Neural cell (in vitro differentiated cells): ENCODE measurements around the gene CTH. TPM values are rescaled to one million over a fixed set of nuclear protein-coding genes. Genes with fewer than 3 reads are reported as not detected.

Source experiments
- H2AFZ ChIP-seq: fragments of 200-600, 300-800 bp; sonication (generic), shearing (Covaris generic); 2 replicates; pipeline ENCODE4 v1.6.0; 2014; ENCODE audit warnings: low read depth, mild to moderate bottlenecking, antibody characterized with exemption, low read length, moderate library complexity
- H3F3A ChIP-seq: fragments of 200-600 bp; shearing (Covaris generic); 2 replicates; pipeline ENCODE4 v1.6.1; 2016; ENCODE audit warnings: mild to moderate bottlenecking, moderate library complexity, mixed read lengths, antibody characterized with exemption, low read length; ENCODE audit not compliant: insufficient read depth, poor library complexity, severe bottlenecking
- H3K27ac ChIP-seq: fragments of 200-600, 300-800 bp; sonication (generic), shearing (Covaris generic); 2 replicates; pipeline ENCODE4 v1.5.1; 2014; ENCODE audit warnings: mild to moderate bottlenecking, low read length, moderate library complexity
- H3K27me3 ChIP-seq: fragments of 300-800, 200-600 bp; sonication (generic), shearing (Covaris generic); 2 replicates; pipeline ENCODE4 v1.6.0; 2014; ENCODE audit warnings: mild to moderate bottlenecking, low read depth, low read length, moderate library complexity; ENCODE audit not compliant: insufficient read depth
- H3K36me3 ChIP-seq: fragments of 300-800, 200-600 bp; sonication (generic), shearing (Covaris generic); 2 replicates; pipeline ENCODE4 v1.5.1; 2014; ENCODE audit warnings: mild to moderate bottlenecking, antibody characterized with exemption, low read length, moderate library complexity; ENCODE audit not compliant: insufficient read depth
- H3K4me2 ChIP-seq: fragments of 300-800, 200-600 bp; sonication (generic), shearing (Covaris generic); 2 replicates; pipeline ENCODE4 v1.6.0; 2014; ENCODE audit warnings: mild to moderate bottlenecking, low read length
- H3K4me3 ChIP-seq: fragments of 300-800, 200-600 bp; sonication (generic), shearing (Covaris generic); 2 replicates; pipeline ENCODE4 v1.5.1; 2014; ENCODE audit warnings: mild to moderate bottlenecking, low read length, moderate library complexity
- H3K79me2 ChIP-seq: fragments of 200-600 bp; shearing (Covaris generic); replicated peaks from 2 replicates; pipeline ENCODE4 v1.6.0; 2014; ENCODE audit warnings: mild to moderate bottlenecking, low read length, moderate library complexity; ENCODE audit not compliant: insufficient read depth
- H3K9ac ChIP-seq: fragments of 300-800, 200-600 bp; sonication (generic), shearing (Covaris generic); 2 replicates; pipeline ENCODE4 v1.6.1; 2016; ENCODE audit warnings: mild to moderate bottlenecking, low read length, mixed read lengths
- H3K9me2 ChIP-seq: fragments of 200-600 bp; shearing (Covaris generic); 2 replicates; pipeline ENCODE4 v1.6.1; 2016; ENCODE audit warnings: mild to moderate bottlenecking, low read length, mixed read lengths; ENCODE audit not compliant: insufficient read depth
- H3K9me3 ChIP-seq: fragments of 200-600, 300-800 bp; sonication (generic), shearing (Covaris generic); 2 replicates; pipeline ENCODE4 v1.6.1; 2016; ENCODE audit warnings: mild to moderate bottlenecking, mixed run types, low read length, moderate library complexity, mixed read lengths
- H4K20me1 ChIP-seq: fragments of 200-600 bp; shearing (Covaris generic); 2 replicates; pipeline ENCODE4 v1.6.1; 2016; ENCODE audit warnings: mild to moderate bottlenecking, mixed run types; ENCODE audit not compliant: insufficient read depth
- EP300 ChIP-seq: fragments of 450-650 bp; conservative IDR thresholded peaks from 2 replicates; pipeline ENCODE4 v1.6.1; 2014; ENCODE audit warnings: antibody characterized with exemption, mild to moderate bottlenecking, moderate library complexity; ENCODE audit not compliant: poor library complexity, severe bottlenecking
- EZH2 ChIP-seq: fragments of 200-600, 300-800 bp; shearing (Covaris generic), sonication (generic); IDR thresholded peaks from 2 replicates; pipeline ENCODE4 v1.6.1; 2014; ENCODE audit warnings: antibody characterized with exemption, low read length, borderline replicate concordance, mild to moderate bottlenecking; ENCODE audit not compliant: insufficient read depth, poor library complexity, severe bottlenecking
- MXI1 ChIP-seq: fragments of 450-650 bp; conservative IDR thresholded peaks from 2 replicates; pipeline ENCODE4 v1.6.1; 2014; ENCODE audit warnings: antibody characterized with exemption, mild to moderate bottlenecking; ENCODE audit not compliant: poor library complexity, severe bottlenecking
- POLR2AphosphoS5 ChIP-seq: IDR thresholded peaks from 2 replicates; pipeline ENCODE4 v1.6.1; 2012
- RAD21 ChIP-seq: fragments of 450-650 bp; conservative IDR thresholded peaks from 2 replicates; pipeline ENCODE4 v1.6.1; 2014; ENCODE audit warnings: antibody characterized with exemption, mild to moderate bottlenecking, moderate library complexity
- SMC3 ChIP-seq: fragments of 450-650 bp; conservative IDR thresholded peaks from 2 replicates; pipeline ENCODE4 v1.6.1; 2014; ENCODE audit warnings: antibody characterized with exemption, mild to moderate bottlenecking, moderate library complexity; ENCODE audit not compliant: poor library complexity
- TAF1 ChIP-seq: IDR thresholded peaks from 2 replicates; pipeline ENCODE4 v1.6.1; 2012; ENCODE audit warnings: low read depth
- polyA plus RNA-seq: library from polyadenylated mRNA; depleted of rRNA; stranded (reverse); fragments of >200 nt; gene quantifications from 2 replicates; pipeline ENCODE4 v1.2.3, GENCODE V29; 2014
- TF ChIP-seq, protein P1 (sequence below): IDR thresholded peaks from 2 replicates; pipeline ENCODE4 v1.6.1; 2012; ENCODE audit warnings: borderline replicate concordance
- TF ChIP-seq, protein P2 (sequence below): fragments of 450-650 bp; IDR thresholded peaks from 2 replicates; pipeline ENCODE4 v1.5.1; 2014; ENCODE audit warnings: antibody characterized with exemption, mild to moderate bottlenecking, moderate library complexity; ENCODE audit not compliant: poor library complexity, severe bottlenecking

CTH gene
- polyA plus RNA-seq, 1 donor from 2014 or later, result 10.0 TPM

DNA sequence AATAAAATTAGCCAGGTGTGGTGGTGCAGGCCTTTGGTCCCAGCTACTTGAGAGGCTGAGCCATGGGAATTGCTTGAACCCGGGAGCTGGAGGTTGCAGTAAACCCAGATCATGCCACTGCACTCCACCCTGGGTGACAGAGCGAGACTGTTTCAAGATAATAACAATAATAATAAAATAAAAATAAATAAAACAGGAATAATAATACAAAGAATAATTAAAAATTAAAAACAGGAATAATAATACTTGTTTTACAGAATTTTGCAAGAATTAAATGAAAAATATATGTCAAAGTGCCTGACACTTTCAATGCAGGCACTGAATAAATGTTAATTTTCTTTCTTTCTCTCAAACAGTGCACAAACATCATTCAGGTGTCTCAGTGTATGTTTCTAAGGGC is 26.5 kb upstream of the CTH start:
- no peaks in the 10 kb centered on the region for H4K20me1 ChIP-seq
- no peaks in the 10 kb centered on the region for H3K79me2 ChIP-seq
- H3K9ac ChIP-seq, result no peak overlapping the region
- no peak overlapping the region for H2AFZ ChIP-seq
- H3K9me3 ChIP-seq, result no peaks in the 10 kb centered on the region
- no peak for TF ChIP-seq TAF1
- TF ChIP-seq, protein P1, sequence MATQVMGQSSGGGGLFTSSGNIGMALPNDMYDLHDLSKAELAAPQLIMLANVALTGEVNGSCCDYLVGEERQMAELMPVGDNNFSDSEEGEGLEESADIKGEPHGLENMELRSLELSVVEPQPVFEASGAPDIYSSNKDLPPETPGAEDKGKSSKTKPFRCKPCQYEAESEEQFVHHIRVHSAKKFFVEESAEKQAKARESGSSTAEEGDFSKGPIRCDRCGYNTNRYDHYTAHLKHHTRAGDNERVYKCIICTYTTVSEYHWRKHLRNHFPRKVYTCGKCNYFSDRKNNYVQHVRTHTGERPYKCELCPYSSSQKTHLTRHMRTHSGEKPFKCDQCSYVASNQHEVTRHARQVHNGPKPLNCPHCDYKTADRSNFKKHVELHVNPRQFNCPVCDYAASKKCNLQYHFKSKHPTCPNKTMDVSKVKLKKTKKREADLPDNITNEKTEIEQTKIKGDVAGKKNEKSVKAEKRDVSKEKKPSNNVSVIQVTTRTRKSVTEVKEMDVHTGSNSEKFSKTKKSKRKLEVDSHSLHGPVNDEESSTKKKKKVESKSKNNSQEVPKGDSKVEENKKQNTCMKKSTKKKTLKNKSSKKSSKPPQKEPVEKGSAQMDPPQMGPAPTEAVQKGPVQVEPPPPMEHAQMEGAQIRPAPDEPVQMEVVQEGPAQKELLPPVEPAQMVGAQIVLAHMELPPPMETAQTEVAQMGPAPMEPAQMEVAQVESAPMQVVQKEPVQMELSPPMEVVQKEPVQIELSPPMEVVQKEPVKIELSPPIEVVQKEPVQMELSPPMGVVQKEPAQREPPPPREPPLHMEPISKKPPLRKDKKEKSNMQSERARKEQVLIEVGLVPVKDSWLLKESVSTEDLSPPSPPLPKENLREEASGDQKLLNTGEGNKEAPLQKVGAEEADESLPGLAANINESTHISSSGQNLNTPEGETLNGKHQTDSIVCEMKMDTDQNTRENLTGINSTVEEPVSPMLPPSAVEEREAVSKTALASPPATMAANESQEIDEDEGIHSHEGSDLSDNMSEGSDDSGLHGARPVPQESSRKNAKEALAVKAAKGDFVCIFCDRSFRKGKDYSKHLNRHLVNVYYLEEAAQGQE, result no peak
- TF ChIP-seq, protein P2, sequence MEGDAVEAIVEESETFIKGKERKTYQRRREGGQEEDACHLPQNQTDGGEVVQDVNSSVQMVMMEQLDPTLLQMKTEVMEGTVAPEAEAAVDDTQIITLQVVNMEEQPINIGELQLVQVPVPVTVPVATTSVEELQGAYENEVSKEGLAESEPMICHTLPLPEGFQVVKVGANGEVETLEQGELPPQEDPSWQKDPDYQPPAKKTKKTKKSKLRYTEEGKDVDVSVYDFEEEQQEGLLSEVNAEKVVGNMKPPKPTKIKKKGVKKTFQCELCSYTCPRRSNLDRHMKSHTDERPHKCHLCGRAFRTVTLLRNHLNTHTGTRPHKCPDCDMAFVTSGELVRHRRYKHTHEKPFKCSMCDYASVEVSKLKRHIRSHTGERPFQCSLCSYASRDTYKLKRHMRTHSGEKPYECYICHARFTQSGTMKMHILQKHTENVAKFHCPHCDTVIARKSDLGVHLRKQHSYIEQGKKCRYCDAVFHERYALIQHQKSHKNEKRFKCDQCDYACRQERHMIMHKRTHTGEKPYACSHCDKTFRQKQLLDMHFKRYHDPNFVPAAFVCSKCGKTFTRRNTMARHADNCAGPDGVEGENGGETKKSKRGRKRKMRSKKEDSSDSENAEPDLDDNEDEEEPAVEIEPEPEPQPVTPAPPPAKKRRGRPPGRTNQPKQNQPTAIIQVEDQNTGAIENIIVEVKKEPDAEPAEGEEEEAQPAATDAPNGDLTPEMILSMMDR, result no peak
- TF ChIP-seq POLR2AphosphoS5, result no peak
- no peak for TF ChIP-seq EZH2
- TF ChIP-seq RAD21, result no peak
- TF ChIP-seq MXI1, result no peak
- TF ChIP-seq SMC3, result no peak
- TF ChIP-seq EP300, result no peak
- H3K36me3 ChIP-seq, result no peaks in the 10 kb centered on the region
- no peak overlapping the region for H3K4me3 ChIP-seq
- no peaks in the 10 kb centered on the region for H3F3A ChIP-seq
- H3K27ac ChIP-seq, result no peak overlapping the region
- no peak overlapping the region for H3K4me2 ChIP-seq
- no peaks in the 10 kb centered on the region for H3K27me3 ChIP-seq
- H3K9me2 ChIP-seq, result no peaks in the 10 kb centered on the region

DNA sequence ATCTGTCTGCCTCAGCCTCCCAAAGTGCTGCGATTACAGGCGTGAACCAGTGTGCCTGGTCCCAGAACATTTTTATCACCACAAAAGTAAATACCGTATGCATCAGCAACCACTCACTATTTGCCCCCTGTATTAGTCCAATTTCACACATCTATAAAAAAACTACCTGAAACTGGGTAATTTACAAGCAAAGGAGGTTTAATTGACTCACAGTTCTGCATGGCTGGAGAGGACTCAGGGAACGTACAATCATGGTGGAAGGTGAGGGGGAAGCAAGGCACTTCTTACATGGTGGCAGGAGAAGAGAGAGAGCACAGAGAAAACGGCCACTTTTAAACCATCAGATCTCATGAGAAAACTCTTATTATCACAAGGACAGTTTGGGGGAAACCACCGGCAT is 25.6 kb upstream of the CTH start:
- no peak overlapping the region for H2AFZ ChIP-seq
- no peak overlapping the region for H3K4me3 ChIP-seq
- H3K27me3 ChIP-seq, result no peaks in the 10 kb centered on the region
- no peaks in the 10 kb centered on the region for H3F3A ChIP-seq
- H3K9me3 ChIP-seq, result no peaks in the 10 kb centered on the region
- no peaks in the 10 kb centered on the region for H3K79me2 ChIP-seq
- no peaks in the 10 kb centered on the region for H4K20me1 ChIP-seq
- no peak for TF ChIP-seq RAD21
- TF ChIP-seq, protein P1, result no peak
- TF ChIP-seq TAF1, result no peak
- no peak for TF ChIP-seq MXI1
- no peak for TF ChIP-seq SMC3
- TF ChIP-seq EZH2, result no peak
- no peaks in the 10 kb centered on the region for H3K9me2 ChIP-seq
- no peak overlapping the region for H3K4me2 ChIP-seq
- no peak overlapping the region for H3K9ac ChIP-seq
- H3K27ac ChIP-seq, result no peak overlapping the region
- no peaks in the 10 kb centered on the region for H3K36me3 ChIP-seq
